GM23338 (cell line): ENCODE data around the gene FBP1. TPM values are rescaled to one million over a fixed set of nuclear protein-coding genes. Genes with fewer than 3 reads are reported as not detected.

Experiments
- ATAC-seq: fragments of 200-7000 bp; cut with Tn5 transposase; 3 replicates; pipeline ENCODE4 v1.9.1; 2020
- DNase-seq: peaks from one replicate; pipeline ENCODE4 v3.0.0-alpha.2; 2015; ENCODE audit warnings: low spot score
- H2AFZ ChIP-seq: fragments of 200-600 bp; sonication (generic); 2 replicates; pipeline ENCODE4 v1.8.0; 2016; ENCODE audit warnings: antibody characterized with exemption, mild to moderate bottlenecking, moderate library complexity
- H3F3A ChIP-seq: fragments of 200-600 bp; sonication (generic); replicated peaks from 2 replicates; pipeline ENCODE4 v1.8.0; 2017; ENCODE audit warnings: antibody characterized with exemption, mixed run types, low read depth
- H3K27ac ChIP-seq: fragments of 200-600 bp; sonication (generic); 2 replicates; pipeline ENCODE4 v1.6.1; 2016; ENCODE audit warnings: low read depth
- H3K27me3 ChIP-seq: fragments of 200-600 bp; sonication (generic); 2 replicates; pipeline ENCODE4 v1.8.0; 2016; ENCODE audit warnings: mild to moderate bottlenecking, mixed run types, moderate library complexity; ENCODE audit not compliant: insufficient read depth
- H3K36me3 ChIP-seq: fragments of 200-600 bp; sonication (generic); 2 replicates; pipeline ENCODE4 v1.8.0; 2016; ENCODE audit warnings: mild to moderate bottlenecking; ENCODE audit not compliant: insufficient read depth
- H3K4me1 ChIP-seq: fragments of 200-600 bp; sonication (generic); 2 replicates; pipeline ENCODE4 v1.8.0; 2016; ENCODE audit warnings: mild to moderate bottlenecking, moderate library complexity; ENCODE audit not compliant: insufficient read depth
- H3K4me2 ChIP-seq: fragments of 200-600 bp; sonication (generic); 2 replicates; pipeline ENCODE4 v1.7.1; 2017; ENCODE audit warnings: mixed run types
- H3K4me3 ChIP-seq: fragments of 200-600 bp; sonication (generic); 2 replicates; pipeline ENCODE4 v1.6.1; 2016; ENCODE audit warnings: mixed run types
- H3K79me2 ChIP-seq: fragments of 200-600 bp; sonication (generic); replicated peaks from 2 replicates; pipeline ENCODE4 v1.8.0; 2017; ENCODE audit warnings: mild to moderate bottlenecking; ENCODE audit not compliant: insufficient read depth
- H3K9me2 ChIP-seq: fragments of 200-600 bp; sonication (generic); 2 replicates; pipeline ENCODE4 v1.8.0; 2017; ENCODE audit not compliant: insufficient read depth
- H4K20me1 ChIP-seq: fragments of 200-600 bp; sonication (generic); replicated peaks from 2 replicates; pipeline ENCODE4 v1.8.0; 2017; ENCODE audit warnings: mild to moderate bottlenecking; ENCODE audit not compliant: insufficient read depth
- H3K27ac Mint-ChIP-seq: 2 replicates; pipeline ENCODE4 v1.8.0; 2020; ENCODE audit warnings: inconsistent platforms, mild to moderate bottlenecking, moderate library complexity, mixed read lengths
- H3K27me3 Mint-ChIP-seq: 3 replicates; pipeline ENCODE4 v1.8.0; 2022; ENCODE audit warnings: low read depth, mild to moderate bottlenecking, moderate library complexity, mixed read lengths, inconsistent platforms; ENCODE audit not compliant: insufficient read depth, poor library complexity
- H3K36me3 Mint-ChIP-seq: 3 replicates; pipeline ENCODE4 v1.8.0; 2021; ENCODE audit warnings: low read depth, mild to moderate bottlenecking, inconsistent platforms, moderate library complexity, mixed read lengths
- H3K4me1 Mint-ChIP-seq: 3 replicates; pipeline ENCODE4 v1.8.0; 2020; ENCODE audit warnings: mild to moderate bottlenecking, inconsistent platforms, mixed read lengths
- H3K4me3 Mint-ChIP-seq: 3 replicates; pipeline ENCODE4 v1.8.0; 2021; ENCODE audit warnings: moderate library complexity, mild to moderate bottlenecking, inconsistent platforms, mixed read lengths
- H3K9me3 Mint-ChIP-seq: 3 replicates; pipeline ENCODE4 v1.8.0; 2020; ENCODE audit warnings: moderate library complexity, mild to moderate bottlenecking, inconsistent platforms, mixed read lengths
- CTCF ChIP-seq, 2 experiments: fragments of 200-600 bp in 1 of 2; sonication (generic) in 1 of 2; conservative IDR thresholded peaks; 2 replicates each; pipeline versions ENCODE4 v1.5.1 to v1.6.1; 2016 to 2017; ENCODE audit warnings: antibody characterized with exemption in 2 of 2, low read depth in 2 of 2, mild to moderate bottlenecking in 2 of 2, moderate library complexity in 1 of 2
- EZH2phosphoT487 ChIP-seq: fragments of 200-600 bp; sonication (generic); IDR thresholded peaks from one replicate; pipeline ENCODE4 v1.8.1; 2018; ENCODE audit warnings: antibody characterized with exemption; ENCODE audit not compliant: unreplicated experiment
- NANOG ChIP-seq: IDR thresholded peaks from 2 replicates; pipeline ENCODE4 v1.6.1; 2016; ENCODE audit warnings: antibody characterized with exemption, borderline replicate concordance
- POLR2AphosphoS5 ChIP-seq: IDR thresholded peaks from 2 replicates; pipeline ENCODE4 v1.6.1; 2016; ENCODE audit warnings: antibody characterized with exemption, low read depth
- polyA plus RNA-seq: library from polyadenylated mRNA; unstranded; fragments of >200 nt; fragmentation: Nextera tagmentation; extraction: Ambion mirVana; gene quantifications from 2 replicates; pipeline ENCODE4 v1.2.1, GENCODE V29; 2016
- total RNA-seq: library from RNA; depleted of rRNA; stranded (reverse); fragments of >200 nt; shearing (Covaris generic); gene quantifications from 2 replicates; pipeline ENCODE4 v1.2.3, GENCODE V29; 2014
- TF ChIP-seq, protein P1 (sequence below): fragments of 250-450 bp; sonication (Bioruptor Pico); IDR thresholded peaks from 2 replicates; pipeline ENCODE4 v1.5.0; 2020; ENCODE audit warnings: mild to moderate bottlenecking, moderate library complexity
- TF ChIP-seq, protein P2 (sequence below): IDR thresholded peaks from one replicate; pipeline ENCODE4 v1.6.1; 2018; ENCODE audit warnings: antibody characterized with exemption; ENCODE audit not compliant: unreplicated experiment

Gene FBP1
- total and polyA plus RNA-seq, 2 experiments from 2014 or later, result 3.0 to 3.3 TPM

- TF ChIP-seq, protein P1, sequence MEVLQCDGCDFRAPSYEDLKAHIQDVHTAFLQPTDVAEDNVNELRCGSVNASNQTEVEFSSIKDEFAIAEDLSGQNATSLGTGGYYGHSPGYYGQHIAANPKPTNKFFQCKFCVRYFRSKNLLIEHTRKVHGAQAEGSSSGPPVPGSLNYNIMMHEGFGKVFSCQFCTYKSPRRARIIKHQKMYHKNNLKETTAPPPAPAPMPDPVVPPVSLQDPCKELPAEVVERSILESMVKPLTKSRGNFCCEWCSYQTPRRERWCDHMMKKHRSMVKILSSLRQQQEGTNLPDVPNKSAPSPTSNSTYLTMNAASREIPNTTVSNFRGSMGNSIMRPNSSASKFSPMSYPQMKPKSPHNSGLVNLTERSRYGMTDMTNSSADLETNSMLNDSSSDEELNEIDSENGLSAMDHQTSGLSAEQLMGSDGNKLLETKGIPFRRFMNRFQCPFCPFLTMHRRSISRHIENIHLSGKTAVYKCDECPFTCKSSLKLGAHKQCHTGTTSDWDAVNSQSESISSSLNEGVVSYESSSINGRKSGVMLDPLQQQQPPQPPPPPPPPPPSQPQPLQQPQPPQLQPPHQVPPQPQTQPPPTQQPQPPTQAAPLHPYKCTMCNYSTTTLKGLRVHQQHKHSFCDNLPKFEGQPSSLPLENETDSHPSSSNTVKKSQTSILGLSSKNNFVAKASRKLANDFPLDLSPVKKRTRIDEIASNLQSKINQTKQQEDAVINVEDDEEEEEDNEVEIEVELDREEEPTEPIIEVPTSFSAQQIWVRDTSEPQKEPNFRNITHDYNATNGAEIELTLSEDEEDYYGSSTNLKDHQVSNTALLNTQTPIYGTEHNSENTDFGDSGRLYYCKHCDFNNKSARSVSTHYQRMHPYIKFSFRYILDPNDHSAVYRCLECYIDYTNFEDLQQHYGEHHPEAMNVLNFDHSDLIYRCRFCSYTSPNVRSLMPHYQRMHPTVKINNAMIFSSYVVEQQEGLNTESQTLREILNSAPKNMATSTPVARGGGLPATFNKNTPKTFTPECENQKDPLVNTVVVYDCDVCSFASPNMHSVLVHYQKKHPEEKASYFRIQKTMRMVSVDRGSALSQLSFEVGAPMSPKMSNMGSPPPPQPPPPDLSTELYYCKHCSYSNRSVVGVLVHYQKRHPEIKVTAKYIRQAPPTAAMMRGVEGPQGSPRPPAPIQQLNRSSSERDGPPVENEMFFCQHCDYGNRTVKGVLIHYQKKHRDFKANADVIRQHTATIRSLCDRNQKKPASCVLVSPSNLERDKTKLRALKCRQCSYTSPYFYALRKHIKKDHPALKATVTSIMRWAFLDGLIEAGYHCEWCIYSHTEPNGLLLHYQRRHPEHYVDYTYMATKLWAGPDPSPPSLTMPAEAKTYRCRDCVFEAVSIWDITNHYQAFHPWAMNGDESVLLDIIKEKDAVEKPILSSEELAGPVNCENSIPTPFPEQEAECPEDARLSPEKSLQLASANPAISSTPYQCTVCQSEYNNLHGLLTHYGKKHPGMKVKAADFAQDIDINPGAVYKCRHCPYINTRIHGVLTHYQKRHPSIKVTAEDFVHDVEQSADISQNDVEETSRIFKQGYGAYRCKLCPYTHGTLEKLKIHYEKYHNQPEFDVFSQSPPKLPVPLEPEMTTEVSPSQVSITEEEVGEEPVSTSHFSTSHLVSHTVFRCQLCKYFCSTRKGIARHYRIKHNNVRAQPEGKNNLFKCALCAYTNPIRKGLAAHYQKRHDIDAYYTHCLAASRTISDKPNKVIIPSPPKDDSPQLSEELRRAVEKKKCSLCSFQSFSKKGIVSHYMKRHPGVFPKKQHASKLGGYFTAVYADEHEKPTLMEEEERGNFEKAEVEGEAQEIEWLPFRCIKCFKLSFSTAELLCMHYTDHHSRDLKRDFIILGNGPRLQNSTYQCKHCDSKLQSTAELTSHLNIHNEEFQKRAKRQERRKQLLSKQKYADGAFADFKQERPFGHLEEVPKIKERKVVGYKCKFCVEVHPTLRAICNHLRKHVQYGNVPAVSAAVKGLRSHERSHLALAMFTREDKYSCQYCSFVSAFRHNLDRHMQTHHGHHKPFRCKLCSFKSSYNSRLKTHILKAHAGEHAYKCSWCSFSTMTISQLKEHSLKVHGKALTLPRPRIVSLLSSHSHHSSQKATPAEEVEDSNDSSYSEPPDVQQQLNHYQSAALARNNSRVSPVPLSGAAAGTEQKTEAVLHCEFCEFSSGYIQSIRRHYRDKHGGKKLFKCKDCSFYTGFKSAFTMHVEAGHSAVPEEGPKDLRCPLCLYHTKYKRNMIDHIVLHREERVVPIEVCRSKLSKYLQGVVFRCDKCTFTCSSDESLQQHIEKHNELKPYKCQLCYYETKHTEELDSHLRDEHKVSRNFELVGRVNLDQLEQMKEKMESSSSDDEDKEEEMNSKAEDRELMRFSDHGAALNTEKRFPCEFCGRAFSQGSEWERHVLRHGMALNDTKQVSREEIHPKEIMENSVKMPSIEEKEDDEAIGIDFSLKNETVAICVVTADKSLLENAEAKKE (CRISPR knock-in tag), result no peak
Observed at GRCh38 chr9:94677929-94678328, 38.6 kb upstream of the FBP1 start (continued).

DNA sequence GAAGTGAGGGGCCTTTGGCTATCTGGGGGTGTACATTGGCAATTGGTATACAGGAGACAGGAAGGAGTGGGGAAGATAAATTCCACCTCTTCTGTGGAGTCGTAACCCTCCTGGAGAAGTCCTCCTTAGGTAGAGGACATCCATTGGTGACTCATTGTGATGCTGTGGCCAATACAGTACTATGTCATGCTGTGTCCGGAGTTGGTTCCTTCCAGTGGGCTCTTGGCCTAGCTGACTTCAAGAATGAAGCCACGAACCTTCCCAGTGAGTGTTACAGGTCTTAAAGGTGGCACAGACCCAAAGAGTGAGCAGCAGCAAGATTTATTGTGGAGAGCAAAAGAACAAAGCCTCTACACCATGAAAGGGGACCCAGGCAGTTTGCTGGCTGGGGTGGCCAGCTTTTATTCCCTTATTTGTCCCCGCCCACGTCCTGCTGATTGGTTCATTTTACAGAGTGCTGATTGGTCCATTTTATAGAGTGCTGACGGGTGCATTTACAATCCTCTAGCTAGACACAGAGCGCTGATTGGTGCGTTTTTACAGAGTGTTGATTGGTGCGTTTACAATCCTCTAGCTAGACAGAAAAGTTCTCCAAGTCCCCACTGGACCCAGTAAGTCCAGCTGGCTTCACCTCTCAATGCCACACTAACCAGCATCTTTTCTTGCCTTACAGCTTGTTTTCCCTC, 37.3 kb upstream of the FBP1 start:
- no peak overlapping the region for H3K4me3 Mint-ChIP-seq
- TF ChIP-seq EZH2phosphoT487, result no peak
- TF ChIP-seq NANOG, result no peak
- TF ChIP-seq CTCF (conservative IDR thresholded peaks at IDR 0.05; ENCODE audit: low read depth in 2 of 2), result no peak
- TF ChIP-seq POLR2AphosphoS5, result no peak
- TF ChIP-seq, protein P2, sequence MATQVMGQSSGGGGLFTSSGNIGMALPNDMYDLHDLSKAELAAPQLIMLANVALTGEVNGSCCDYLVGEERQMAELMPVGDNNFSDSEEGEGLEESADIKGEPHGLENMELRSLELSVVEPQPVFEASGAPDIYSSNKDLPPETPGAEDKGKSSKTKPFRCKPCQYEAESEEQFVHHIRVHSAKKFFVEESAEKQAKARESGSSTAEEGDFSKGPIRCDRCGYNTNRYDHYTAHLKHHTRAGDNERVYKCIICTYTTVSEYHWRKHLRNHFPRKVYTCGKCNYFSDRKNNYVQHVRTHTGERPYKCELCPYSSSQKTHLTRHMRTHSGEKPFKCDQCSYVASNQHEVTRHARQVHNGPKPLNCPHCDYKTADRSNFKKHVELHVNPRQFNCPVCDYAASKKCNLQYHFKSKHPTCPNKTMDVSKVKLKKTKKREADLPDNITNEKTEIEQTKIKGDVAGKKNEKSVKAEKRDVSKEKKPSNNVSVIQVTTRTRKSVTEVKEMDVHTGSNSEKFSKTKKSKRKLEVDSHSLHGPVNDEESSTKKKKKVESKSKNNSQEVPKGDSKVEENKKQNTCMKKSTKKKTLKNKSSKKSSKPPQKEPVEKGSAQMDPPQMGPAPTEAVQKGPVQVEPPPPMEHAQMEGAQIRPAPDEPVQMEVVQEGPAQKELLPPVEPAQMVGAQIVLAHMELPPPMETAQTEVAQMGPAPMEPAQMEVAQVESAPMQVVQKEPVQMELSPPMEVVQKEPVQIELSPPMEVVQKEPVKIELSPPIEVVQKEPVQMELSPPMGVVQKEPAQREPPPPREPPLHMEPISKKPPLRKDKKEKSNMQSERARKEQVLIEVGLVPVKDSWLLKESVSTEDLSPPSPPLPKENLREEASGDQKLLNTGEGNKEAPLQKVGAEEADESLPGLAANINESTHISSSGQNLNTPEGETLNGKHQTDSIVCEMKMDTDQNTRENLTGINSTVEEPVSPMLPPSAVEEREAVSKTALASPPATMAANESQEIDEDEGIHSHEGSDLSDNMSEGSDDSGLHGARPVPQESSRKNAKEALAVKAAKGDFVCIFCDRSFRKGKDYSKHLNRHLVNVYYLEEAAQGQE, result no peak

More for the DNA sequence above, 37.3 kb upstream of the FBP1 start:
- no peaks in the 10 kb centered on the region for H4K20me1 ChIP-seq
- Mint-ChIP-seq H3K36me3 (no peaks in the 10 kb centered on the region), H3K9me3 (no peaks in the 10 kb centered on the region), H3K27ac (no peak overlapping the region), H3K4me1 (peaks cover 11% of the 10 kb centered on the region; the same call in 2 of the 3 replicates), H3K27me3 (peaks cover 4% of the 10 kb centered on the region)
- no peak overlapping the region for H3K4me2 ChIP-seq
- no peaks in the 10 kb centered on the region for H3K36me3 ChIP-seq
- no peaks in the 10 kb centered on the region for H3K9me2 ChIP-seq
- ATAC-seq, result no peak
- no peaks in the 10 kb centered on the region for H3K4me1 ChIP-seq
- no peak for DNase-seq
- no peak overlapping the region for H3K4me3 ChIP-seq
- no peak overlapping the region for H3K27ac ChIP-seq
- H3K79me2 ChIP-seq, result no peaks in the 10 kb centered on the region
- no peaks in the 10 kb centered on the region for H3F3A ChIP-seq
- H3K27me3 ChIP-seq, result no peaks in the 10 kb centered on the region
- no peak overlapping the region for H2AFZ ChIP-seq
